ENCODE data around the gene B3GALT4. TPM values are rescaled to one million over a fixed set of nuclear protein-coding genes. Genes with fewer than 3 reads are reported as not detected.

Gene B3GALT4
- total RNA-seq, 1 donor: 3.3 TPM

DNA sequence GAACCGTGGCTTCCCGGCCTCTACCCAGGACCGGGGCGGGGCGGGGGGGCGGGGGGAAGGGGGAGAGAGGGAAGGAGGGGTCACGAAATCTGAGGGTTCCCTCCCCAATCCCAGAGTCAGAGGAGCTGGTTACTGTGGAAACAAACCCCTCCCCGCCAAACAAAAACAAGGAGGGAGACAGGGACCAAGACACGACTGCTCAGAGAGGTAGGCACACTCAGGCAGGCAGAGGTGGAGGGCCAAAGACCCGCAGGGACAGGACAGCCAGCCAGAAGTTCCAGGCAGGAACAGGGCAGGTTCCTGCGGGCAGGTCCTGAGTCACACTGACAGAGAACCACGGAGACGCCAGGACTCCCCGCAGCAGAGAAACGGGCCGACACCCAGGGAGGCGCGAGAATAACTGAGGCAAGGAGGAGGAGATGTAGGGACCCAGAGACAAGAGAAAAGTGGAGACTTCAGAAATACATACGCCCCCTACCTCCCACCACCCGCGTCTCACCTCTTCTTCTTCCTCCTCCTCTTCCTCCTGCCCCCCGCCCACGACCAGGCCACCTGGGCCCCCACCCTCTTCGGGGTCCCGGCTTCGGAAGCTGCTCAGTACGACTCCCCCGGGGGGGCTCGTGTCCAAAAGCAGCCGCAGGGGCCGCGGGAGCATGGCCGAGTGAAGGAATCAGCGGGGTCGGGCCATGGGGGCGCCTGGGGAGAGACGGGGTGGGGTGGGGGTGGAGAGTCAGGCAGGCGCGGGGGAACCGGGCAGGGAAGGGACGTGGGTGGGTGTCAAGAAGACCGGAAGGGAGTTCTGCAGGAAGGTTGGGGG is 21.2 kb downstream of the B3GALT4 start:
- TF ChIP-seq CTCF (IDR thresholded peaks at IDR 0.05; ENCODE audit: insufficient read depth, low read length): no peak
- H3K4me3 ChIP-seq (ENCODE audit: low read depth, low read length): peak overlapping the region; percentile 75
- peak; percentile 79 for DNase-seq (ENCODE audit: low read depth)

DNA sequence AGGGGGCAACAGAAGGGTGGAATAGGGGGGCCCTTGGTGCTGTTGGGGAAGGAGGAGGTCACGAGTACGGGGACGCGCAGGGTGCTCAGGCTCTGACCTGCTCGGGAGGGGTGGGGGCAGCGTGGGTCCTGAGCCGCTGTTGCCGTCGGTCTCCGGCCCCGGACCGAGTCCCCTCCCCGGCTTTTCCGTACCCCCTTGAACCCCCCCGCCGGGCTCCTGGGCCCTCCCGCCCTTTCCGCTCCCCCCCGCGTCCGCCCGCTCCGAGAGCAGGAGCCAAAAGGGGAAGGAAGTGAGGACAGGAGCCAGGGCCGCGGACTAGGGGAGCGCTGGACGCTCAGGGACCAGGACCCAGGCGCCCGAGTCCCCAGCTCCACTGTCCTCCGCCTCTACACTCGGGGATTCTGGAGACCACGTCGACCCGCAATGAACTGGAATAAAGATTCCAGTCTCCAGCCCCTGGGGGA is 21.9 kb downstream of the B3GALT4 start, which contains the start of gene RGL2:
Gene RGL2 (minus strand): TSS at position 170 of the 464 bp plus-strand sequence. CDS start 332 bp downstream, outside the sequence.
- DNase-seq (ENCODE audit: low read depth): peak; percentile 45
- TF ChIP-seq CTCF (IDR thresholded peaks at IDR 0.05; ENCODE audit: insufficient read depth, low read length): no peak
- peak within 1 kb of the TSS; percentile 75 for H3K4me3 ChIP-seq (ENCODE audit: low read depth, low read length)

DNA sequence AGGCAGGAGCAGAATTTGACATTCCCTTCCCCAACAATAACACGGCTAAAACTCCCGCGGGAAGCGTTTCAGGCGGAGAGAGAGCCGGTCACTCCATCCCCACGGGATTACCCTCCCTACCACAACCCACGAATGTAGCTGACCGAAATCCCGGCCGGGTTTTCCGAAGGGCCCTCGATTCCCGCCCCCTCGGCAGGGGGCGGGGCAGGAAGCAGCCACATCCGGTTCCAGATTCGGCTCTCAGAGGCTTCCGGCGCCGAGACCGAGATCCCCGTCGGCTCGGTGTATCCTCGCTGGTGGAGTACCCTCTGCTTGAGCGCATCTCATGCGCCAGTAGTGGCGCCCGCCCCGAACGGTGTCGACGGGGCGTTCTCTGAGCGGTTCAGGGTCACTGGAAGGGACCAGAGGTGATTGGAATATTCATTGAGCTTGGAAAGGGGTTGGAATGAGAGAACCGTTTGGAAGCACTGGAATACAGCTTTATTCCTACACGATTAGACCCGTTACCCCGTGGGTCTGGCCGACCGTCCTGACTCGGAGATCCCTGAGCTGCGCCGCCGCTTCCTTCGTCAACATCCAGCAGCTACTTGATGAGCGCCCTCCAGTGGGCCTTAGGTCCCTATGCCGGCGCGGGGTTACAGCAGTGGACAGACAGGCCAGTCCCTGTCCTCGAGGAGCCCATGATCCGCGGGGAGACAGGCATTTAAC is 22.5 kb downstream of the B3GALT4 start:
- peak; percentile 83 for TF ChIP-seq CTCF (IDR thresholded peaks at IDR 0.05; ENCODE audit: insufficient read depth, low read length)
- DNase-seq (ENCODE audit: low read depth): peak; percentile 91
- H3K4me3 ChIP-seq (ENCODE audit: low read depth, low read length): peak overlapping the region; percentile 75

GRCh38 chr6:33301877-33302276 is 25.0 kb downstream of the B3GALT4 start:
- no peak overlapping the region for H3K4me3 ChIP-seq (ENCODE audit: low read depth, low read length)
- TF ChIP-seq CTCF (IDR thresholded peaks at IDR 0.05; ENCODE audit: insufficient read depth, low read length): no peak
- no peak for DNase-seq (ENCODE audit: low read depth)

DNA sequence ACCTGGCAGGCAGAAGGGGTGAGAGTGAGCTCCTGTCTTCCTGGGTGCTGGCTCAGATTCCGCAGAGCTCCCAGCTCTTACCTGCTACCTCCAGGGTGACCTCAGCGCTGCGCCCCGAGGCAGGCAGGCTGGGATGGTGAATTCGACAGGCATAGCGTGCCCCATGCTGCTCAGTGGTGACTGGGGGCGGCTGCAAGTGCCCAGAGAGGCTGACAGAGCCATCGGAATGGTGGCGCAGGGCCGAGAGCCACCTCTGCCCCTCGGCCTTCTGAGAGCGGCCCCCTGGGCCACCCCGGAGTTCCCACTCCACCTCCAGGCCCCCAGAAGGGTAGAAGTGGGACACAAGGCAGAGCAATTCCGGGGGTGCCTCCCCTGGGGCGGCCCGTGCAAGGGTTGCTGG is 27.3 kb downstream of the B3GALT4 start:
- TF ChIP-seq CTCF (IDR thresholded peaks at IDR 0.05; ENCODE audit: insufficient read depth, low read length): no peak
- no peak for DNase-seq (ENCODE audit: low read depth)
- H3K4me3 ChIP-seq (ENCODE audit: low read depth, low read length): no peak overlapping the region

- H3K4me3 ChIP-seq (ENCODE audit: low read depth, low read length): no peak overlapping the region
- no peak for TF ChIP-seq CTCF (IDR thresholded peaks at IDR 0.05; ENCODE audit: insufficient read depth, low read length)
- DNase-seq (ENCODE audit: low read depth): no peak
Observed at GRCh38 chr6:33305052-33305451, 28.1 kb downstream of the B3GALT4 start.

Data from fibroblast of the aortic adventitia (primary cell).